HG03095 (cell line): ENCODE results near the gene DLGAP1.
A peak's percentile ranks its signal among the peaks of the same experiment; 100 is the strongest.

Source experiments
- ATAC-seq: cut with Tn5 transposase; IDR thresholded peaks from one replicate; pipeline ENCODE4 v1.9.1; 2021; ENCODE audit warnings: moderate library complexity; ENCODE audit not compliant: unreplicated experiment

Gene DLGAP1

DNA sequence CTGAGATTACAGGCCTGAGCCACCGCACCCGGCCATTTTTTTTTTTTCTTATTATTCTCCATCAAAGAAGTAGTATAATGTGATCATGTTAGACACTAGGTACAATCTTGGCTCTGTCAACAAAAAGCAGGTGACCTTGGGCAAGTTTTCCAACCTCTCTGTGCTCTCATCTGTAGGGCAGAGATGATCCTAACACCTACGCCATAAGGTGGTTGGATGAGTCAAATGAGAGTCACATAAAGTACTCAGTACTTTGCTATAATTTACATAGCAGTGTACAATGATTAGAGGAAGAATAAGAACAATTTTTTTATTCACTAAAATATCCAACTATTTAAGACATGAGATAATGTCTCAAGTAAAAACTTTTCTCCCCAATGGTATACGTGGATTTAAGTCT lies 876.5 kb downstream of the DLGAP1 start:
- ATAC-seq = no peak

DNA sequence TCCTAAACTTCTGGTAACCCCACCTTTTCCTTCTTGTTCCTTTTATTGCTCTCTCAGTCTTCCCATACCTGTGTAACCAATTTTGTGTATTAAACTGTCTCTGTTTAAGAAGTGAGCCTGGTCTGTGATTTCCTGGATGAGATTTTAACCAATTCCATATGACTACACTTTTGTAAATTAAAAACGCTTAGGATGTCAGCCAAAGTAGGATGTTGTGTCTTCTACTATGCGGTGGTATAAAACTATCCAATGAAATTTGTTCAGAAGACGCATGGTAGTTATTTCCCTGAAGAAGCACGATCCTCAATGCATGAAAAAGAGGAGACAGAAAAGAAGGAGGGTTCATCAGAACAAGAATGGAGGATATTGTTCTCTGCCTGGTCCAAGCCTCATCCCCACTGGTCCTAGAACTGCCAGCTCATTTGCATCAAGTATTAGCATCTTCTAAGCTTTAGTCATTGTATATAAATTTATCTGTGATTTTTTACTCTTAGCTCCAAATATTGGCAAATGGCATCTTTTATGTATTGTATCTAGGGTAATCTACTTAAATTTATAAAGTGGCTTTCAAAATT lies 877.7 kb downstream of the DLGAP1 start:
- ATAC-seq = no peak

DNA sequence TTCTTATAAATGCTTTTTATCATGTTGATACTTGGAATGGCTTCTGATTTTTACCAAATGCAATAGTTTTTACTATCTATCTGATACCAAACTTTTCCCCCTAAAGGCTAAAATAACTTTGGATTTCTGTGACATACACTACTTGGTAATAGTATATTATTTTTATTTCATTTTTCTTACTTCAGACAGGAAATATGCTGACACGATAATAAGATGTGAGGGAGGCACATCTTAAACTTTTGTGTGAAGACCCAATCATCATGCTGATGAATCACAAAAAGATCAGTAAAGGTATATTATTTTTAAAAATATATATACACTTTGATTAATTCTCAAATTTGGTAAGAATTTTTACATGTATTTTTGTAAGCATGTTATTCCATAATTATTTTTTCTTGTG lies 882.3 kb downstream of the DLGAP1 start:
- ATAC-seq = no peak

DNA sequence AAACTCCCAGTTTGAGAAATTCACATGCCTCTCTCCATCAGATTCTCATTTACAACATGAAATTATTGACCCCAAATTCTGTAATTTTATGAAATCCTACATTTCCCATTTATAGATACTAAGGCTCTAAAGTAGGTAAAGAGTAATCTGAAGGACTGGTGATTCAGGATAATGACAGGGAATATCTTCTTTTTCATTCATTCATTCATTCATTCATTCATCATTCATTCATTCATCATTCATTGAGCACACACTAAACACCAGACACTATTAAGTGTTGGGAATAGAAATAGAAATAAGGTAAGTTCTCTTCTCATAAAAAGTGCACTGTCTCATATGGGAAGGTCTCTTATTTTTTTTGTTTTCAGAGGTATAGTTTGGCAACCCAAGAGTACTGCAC lies 888.3 kb downstream of the DLGAP1 start:
- no peak for ATAC-seq

DNA sequence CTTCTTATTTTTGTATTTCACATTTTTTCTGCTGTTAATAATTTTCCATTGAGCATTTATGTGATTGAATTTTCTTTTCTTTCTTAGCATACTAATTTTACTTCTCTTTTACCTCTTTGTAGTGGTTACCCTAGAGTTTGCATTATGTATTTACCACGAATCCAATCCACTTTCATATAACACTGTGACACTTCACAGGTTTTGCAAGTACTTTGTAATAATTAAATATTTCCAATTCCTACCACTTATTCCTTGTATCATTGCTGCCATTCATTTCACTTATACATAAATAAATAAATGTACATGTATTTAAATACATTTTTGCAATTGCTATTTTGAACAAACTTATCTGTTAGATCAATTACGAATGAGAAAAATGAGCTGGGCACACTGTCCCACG lies 894.4 kb downstream of the DLGAP1 start:
- no peak for ATAC-seq

DNA sequence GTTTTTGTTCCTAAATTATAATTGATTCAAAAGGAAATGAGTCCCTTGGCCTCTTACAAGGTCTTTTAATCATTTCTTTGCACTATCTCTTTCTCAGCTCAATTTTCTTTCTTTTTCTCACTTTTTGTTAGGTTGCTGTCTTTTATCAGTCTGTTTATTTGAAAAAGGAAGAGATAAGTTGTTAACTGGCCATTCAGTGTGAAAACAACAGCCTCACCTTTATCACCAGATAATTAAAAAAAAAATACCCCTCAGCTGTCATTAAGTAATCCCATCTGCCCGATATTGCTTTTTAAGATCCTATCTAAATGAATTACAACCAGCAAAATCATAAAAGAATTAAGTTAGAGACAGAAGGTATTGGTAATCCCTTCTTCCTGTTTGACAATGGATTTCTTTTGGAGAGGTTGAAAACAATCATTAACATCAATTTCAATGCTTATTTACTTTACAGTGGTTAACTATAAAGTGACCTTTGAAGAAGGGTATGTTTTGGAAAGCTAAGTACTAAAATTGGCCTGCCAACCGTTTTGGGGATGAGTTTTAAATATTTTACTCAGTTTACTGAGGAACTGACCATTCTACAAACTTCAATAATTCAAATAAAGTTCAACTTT lies 900.2 kb downstream of the DLGAP1 start:
- ATAC-seq = no peak

DNA sequence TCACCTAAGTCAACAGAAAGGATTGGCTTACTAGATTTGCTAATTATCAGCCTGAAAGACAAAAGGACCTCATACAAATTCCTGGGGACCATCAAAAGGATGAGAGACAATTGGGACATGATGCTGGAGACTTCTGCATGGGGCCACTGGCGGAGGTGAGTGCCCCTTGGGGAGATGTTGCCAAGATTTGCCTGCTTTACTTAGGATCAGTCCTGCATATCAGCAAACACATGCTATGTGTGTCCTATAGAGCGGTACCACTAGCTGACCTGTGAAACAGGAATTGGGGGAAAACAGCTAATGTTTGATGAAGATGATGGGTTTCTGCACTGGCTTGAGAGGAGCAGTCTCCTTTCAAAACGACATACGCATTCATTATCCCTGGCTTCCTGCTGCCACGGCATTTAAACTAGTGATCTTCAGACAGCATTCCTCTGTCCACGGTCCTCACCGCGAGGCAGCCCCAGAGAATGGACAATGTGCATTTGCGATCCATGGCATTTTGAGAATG lies 901.0 kb downstream of the DLGAP1 start:
- ATAC-seq = no peak

DNA sequence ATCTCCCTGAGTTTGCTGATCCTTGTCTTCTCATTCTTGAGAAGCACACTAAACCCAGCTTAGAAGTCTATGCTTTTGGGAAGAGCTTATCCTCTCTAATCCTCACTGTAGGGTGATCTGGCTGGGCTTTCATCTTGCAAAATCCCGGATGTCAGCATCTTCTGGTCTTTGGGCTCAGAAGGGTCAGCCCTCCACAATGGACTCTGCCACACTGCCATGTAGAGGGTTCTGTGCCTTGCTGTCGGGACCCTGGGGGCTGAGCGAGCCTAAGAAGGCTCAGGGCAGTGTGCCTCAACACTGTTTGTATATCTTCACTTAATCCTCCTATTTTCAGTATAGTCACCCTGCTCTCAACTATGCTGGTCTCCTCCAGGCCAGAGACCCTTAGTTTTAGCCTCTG lies 902.8 kb downstream of the DLGAP1 start:
- no peak for ATAC-seq

DNA sequence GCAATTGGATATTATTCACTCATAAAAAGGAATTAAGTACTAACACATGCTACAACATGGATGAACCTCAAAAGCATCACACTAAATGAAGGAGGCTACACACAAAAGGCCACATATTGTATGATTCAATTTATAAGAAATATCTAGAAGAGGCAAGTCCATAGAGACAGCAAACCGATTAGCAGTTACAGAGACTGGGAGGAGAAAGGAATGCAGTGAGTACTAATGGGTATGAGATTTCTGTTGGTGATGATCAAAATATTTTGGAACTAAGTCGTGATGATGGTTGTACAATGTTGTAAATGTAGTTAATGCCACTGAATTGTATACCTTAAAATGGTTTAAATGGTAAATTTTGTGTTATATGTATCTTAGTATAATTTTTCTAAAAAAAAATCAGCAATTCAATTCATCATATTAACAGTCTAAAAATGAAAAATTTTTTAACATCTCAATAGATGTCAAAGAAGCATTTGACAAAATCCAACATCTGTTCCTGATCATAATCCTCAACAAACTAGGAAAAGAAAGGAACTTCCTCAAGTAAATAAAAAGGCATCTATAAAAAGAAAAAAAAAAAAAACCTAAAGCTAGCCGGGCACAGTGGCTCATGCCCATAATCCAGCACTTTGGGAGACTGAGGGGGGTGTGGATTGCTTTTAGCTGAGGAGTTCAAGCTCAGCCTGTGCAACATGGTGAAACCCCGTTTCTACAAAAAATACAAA lies 907.1 kb downstream of the DLGAP1 start:
- no peak for ATAC-seq

DNA sequence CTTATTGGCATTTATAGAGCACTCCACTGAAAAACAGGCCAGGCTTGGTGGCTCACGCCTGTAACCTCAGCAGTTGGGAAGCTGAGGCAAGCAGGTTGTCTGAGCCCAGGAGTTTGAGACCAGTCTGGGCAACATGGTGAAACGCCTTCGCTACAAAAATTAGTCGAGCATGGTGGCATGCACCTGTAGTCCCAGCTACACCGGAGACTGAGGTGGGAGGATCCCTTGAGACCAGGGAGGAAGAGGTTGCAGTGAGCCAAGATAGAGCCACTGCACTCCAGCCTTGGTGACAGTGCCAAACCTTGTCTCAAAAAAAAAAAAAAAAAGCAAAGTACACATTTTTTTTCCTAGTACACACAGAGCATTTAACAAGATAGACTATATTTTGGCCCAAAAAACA lies 909.0 kb downstream of the DLGAP1 start:
- ATAC-seq = no peak

DNA sequence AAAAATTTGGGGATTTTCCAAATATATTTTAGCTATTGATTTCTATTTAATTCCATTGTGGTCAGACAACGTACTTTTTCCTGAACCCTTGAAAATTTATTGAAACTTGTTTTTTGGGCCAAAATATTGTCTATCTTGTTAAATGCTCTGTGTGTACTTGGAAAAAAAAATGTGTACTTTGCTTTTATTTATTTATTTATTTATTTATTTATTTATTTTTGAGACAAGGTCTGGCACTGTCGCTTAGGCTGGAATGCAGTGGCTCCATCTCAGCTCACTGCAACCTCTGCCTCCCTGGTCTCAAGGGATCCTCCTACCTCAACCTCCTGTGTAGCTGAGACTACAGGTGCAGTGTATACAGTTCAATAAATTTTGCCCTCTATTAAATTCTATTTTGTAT lies 910.6 kb downstream of the DLGAP1 start:
- no peak for ATAC-seq

DNA sequence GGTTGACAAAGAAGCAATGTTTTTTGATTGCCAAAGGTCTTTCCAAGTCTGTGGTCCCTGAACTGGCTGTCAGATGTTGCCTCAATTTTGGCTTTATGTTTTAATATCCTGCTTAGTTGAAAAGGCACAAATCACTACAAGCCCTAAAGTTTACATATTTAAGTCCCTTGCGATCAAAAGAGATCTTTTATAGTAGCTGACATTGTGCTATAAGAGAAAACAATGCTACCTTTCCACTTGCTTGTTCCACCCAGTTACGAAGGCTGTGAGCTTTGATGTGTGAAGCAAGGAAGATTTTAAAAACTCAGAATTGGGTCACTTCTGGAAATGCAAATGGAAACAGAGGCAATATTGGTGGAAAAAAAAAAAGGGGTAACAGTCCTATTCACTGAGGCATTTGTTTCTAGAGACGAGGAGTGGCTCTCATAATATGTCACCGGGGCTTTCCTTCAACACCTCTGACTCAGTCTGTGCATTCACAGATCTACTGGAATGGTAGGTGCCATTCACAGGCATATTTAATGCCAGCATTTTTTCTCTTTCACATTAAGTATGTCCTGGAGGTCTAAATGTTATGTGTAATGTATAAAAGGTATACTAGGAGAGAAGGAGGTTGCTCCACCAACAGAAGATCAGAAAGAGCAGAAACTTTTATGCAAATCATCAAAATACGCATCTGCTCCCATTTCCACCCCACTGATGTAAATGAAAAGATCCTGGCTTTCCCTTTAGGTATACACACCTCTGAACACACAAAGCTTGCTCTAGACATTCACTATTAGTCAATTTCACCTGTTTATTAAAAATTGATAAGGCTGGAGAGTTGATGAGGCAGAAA lies 913.3 kb downstream of the DLGAP1 start:
- ATAC-seq = peak; percentile 94

DNA sequence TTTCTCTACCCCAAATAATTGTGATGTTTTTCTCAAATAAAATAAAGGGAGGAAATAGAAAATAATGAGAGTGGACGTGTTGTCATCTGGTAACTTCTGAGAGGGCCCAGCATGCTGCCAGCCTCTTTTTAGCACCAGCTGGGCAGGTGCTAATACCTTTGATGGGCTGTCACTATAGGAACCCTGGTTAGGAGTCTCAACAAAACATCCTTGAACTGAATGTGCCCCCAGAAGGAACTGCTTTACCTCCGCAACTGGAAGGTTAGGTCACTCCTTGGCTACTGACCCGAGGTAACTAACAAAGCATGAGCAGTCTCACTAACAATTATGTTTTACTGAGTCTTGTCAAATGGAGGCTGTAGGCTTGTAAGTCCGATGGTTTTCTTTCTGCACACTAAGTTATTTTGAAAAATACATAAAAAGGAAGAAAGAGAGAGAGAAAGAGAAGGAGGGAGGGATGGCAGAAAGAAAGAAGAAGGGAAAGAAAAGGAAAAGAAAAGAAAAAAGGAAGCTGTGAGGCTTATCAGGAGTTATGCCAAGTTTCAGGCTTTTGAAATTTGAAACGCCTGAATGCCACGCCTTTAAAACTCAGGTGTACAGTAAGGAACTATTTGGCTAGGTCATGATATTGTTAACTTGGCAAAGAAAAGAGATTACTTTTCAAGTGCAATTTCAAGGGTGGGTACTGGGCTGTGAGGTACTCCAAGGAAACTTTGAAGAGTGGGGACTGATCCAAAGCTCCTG lies 914.1 kb downstream of the DLGAP1 start:
- ATAC-seq = no peak

DNA sequence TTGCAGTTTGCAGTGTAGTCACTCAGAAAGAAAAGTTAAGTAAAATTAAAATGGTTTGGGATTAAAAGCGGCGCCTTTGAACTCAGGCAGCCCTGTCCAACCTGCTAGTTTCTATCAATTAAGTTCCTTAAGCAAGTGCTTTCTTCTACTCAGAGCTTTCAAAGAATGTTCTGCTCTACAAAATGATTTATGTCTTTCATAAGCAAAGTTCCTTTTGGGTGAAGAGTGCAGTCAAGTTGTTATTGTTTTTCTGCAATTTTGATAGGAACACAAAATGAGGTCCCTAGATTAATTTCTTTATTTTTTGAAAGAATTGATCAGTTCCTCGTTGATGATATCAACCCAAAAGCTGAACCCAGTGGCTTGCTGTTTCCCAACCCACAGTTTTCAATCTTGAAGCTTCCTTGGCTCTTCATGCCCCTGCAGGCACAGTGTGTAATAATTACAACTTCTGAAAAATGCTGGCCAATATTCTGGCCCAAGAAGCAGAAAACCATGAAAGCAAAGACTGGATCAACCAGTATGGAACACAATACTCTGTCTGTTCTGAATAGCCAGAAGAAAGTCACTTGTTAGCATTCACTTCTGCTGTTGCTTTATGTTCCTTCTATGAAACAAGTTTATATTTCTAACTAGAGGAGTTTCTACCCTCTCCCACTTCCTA lies 916.0 kb downstream of the DLGAP1 start:
- no peak for ATAC-seq

DNA sequence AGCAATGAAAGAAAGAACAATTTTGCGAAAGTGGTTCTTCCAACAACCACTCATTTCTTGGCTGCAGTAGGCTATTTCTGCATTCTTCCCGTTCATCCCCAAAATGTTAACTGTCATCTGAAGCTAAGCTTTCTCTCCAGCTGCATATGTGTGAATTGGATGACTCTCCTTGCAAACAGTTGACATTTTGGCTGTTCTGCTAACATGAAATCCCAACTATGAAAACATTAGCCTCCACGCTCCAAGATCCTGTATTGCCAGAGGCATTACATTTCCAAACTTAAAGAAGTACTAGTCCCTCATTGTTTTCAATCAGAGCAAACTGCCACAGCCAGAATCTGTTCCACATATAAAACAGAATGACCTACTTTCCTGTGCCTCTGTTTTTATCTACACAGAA lies 916.7 kb downstream of the DLGAP1 start:
- ATAC-seq = no peak

DNA sequence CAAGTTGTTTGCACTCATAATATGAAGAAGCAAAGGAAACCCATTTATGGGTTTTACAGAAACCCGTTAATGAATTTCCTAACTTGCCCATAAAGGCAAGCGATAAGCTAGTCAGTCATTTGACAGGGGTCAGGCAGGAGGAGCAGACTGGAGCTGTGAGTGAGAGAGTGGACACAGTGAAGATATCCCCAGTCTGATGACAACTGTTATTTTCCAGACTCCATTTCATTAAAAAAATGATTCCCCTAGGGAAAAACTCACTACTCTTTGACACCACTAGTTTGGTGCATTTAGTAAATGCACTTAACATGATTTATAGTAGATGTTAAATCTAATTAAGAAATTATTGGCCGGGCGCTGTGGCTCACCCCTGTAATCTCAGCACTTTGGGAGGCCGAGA lies 924.3 kb downstream of the DLGAP1 start:
- ATAC-seq = no peak

DNA sequence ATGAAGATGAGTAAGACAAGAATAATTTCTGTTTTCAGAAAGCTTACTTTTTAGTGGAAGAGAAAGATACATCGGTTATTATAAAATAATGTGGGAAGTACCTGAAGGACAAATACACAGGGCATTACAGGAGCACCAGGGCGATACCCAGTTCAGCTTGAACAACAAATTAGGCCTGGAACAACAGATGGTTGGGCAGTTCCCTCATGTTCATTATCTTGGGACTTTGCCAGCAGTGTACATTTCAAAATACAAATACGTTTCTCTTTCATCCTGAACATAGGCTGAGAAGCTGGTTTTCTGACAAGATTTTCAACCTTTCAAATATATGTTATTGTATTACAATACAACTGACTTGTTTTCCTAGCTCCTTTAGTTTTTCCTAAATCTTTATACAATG lies 925.5 kb downstream of the DLGAP1 start:
- no peak for ATAC-seq

DNA sequence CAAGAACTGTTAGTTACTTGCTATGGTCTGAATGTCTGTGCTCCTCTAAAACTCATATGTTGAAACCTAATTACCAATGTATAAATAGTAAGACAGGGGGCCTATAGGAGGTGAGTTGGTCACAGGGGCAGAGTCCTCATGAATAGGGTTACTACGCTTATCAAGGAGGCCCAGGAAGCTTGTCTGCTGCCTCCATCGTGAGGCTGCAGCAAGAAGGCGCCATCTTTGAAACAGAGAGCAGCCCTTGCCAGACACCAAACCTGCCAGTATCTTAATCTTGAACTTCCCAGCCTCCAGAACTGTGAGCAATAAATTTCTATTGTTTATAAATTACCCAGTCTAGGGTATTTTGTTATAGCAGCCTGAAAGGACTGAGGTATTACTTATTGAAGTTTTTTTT lies 926.0 kb downstream of the DLGAP1 start:
- no peak for ATAC-seq

DNA sequence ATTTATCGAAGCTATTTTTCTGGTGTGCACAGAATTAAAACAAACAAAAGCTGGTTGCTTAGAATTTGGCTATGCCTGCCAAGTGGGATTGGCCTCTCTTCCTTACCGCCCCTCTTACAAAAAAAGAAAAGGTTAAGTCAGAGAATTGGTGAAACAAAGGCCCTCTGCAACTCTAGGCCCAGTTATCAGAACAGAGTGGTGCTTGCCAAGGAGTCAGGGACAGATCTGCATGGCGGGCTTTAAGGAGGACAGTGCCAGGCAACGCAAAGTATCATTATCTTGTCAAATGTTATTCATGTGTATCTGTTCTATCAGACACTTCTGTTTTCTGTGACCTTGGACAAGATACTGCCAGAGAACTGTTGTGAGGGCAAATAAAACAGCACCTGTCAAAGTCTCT lies 926.9 kb downstream of the DLGAP1 start:
- no peak for ATAC-seq
